HG03565 (cell line): ENCODE measurements around the gene KRT17.
"Not testable (repeated sequence)": the region's sequence is repeated elsewhere in the genome, so short reads cannot be mapped to it uniquely, and the experiment has no call there.

Experiments used
- ATAC-seq: cut with Tn5 transposase; IDR thresholded peaks from one replicate; pipeline ENCODE4 v1.9.1; 2021; ENCODE audit warnings: mild to moderate bottlenecking, moderate library complexity; ENCODE audit not compliant: unreplicated experiment

Gene KRT17

DNA sequence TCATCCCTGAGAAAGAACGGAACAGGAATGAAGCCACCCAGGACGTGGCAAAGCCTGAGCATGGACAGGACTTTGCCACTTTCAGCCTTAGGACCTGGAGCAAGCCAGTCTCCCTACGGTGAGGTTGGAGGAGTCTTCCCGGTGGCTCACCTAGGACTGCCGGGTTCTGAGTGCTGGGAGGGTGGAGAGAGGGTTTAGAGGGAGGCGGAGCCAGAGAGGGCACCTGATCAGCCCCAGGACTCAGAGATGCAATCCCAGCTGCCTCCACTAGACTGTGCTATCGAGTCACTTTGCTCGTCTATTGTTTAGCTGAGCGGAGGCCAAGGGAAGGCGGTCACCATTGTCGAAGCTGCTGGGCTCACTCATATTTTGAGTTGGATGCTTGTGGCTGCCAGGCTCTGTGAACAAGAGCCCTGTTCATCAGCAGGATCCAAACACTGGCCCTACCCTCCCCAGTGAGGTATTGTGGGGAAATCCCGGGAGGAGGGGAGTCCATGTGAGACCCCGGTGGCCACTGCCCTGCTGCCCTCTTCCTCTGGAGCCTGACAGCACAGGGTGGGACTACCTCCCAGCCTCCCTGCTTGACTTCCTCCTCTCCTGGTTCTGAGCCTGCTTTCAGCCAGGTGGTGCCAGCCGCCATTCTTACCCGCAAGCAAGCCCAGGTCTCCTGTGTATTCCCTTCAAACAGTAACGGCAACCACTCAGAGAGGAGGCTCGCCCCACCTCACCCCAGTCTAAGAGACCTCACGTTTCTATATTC is 44.7 kb downstream of the KRT17 start:
- no peak for ATAC-seq

DNA sequence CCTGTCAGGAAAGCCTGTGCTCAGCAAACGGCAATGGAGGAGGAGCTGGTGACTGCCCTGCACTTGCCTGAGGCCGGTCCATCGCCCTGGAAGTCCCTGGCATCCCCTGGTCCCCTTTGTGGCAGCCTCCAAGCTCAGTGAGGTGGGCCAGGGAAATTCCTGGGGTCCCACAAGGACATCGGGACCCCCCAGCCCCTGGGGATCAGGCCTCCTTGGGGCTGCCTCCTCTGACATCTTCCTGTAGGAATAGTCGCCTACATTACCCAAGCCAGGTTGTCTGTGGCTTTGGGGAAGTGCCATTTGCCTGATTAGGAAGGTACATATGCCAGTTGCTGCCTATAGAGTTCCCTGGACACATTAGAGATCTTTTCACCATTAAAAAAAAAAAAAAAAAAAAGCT is 45.4 kb downstream of the KRT17 start:
- no peak for ATAC-seq

DNA sequence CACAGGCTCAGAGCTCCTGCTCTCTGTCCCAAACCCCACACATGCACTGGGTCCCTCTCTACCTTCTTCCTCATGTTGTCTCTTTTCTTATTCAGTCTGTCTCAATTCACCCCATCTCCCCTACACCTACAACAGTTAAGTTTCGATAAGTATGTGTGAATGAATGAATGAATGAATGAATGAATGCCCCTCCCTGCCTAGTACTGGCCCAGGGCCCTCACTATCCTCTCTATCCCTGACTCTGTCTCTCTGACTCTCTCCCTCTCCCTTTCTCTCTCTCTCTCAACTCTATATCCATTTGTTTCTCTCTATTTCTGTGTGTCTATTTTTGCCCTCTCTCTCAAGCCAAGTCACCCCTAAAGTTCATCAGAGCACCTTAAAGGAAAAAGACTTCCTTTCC is 45.8 kb downstream of the KRT17 start:
- ATAC-seq = no peak

DNA sequence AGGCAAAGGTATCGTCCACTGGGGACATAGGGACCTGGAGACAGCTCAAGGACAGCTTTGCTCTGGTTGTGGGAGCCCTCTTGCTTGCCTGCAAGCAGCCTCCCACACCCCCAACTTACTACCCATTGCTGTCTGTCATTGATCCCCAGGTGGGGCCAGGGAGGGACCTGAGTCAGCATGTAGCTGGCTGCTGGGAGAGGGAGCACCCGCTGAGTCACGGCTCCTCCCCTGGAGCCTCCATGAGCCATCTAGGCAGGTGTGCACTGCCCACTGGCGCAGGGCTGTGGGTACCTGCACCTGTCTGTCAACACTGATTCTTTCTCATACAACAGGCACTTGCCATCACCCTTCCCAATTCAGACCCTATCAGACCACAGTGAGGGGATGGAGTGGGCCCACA is 47.6 kb downstream of the KRT17 start:
- not testable (repeated sequence) for ATAC-seq

DNA sequence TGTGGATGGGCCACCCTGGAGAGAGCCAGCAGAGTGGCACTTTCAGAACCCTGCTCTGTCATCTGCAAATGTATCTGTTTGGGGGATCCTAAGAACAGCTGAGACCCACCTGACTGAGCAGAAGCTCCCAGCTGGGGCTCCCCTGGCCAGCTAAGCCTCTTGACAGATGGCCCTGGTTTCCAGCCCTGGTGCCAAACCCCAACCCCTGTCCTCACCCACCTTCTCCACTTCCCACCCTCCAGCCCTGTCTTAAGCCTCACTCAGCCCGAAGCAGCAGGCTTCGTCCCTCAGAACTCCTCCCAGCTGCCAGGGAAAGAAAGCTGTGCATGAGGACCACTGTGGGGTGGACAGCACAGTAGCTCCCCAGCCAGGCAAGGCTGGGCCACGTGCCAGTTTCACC is 49.0 kb downstream of the KRT17 start:
- ATAC-seq = no peak

DNA sequence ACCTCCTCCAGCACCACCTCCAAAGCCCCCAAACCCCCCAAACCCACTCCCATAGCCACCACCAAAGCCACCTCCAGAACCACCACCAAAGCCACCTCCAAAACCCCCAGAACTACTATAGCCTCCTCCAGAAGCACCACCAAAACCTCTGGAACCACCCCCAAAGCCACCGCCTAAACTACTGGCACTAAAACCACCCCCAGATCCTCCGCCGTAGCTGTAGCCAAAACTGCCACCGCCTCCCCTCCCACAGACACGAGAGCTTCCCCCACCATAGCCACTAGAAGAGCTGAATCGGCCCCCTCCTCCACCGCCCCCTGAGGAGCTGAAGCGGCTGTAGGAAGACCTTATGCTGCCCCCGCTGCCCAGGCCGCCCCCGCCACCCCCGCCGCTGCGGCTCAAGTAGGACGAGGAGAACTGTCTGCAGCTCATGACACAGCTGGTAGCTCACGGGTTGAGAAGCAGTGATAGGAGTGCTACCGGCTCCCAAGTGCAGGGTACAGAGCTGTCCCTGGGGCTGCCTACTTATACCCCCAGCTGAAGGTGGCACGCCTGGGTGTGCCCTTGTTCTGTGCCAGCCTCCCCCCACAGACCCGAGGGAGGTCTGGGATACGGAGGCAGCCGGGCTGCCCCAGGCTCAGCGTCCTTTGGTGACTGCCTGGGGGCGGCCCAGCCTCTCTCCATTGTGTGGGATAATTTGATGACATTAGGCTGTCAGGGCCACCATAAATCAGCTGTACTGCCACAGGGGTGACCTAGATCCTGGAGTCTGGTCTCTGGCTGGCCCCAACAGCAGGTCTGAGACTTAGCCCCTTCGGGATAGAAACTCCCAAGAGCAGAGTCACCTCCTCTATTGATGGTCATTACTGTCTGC is 52.6 kb downstream of the KRT17 start, which contains the start of gene KRT9:
Gene KRT9, minus strand, starts transcription at position 499 of the 874 bp plus-strand sequence. Its CDS starts 67 bp downstream, at position 432.
- no peak for ATAC-seq
